Psoas muscle (tissue), 8 donors: ENCODE results near the gene IGFLR1. TPM values are rescaled to one million over a fixed set of nuclear protein-coding genes. Genes with fewer than 3 reads are reported as not detected.

ENCODE experiments used
- ATAC-seq, 4 donors: fragments of 200-7000 bp; cut with Tn5 transposase; one replicate each; pipeline ENCODE4 v1.9.1; 2020; ENCODE audit warnings: moderate library complexity in 3 of 4, mild to moderate bottlenecking in 2 of 4
- DNase-seq, 2 donors: peaks; one replicate each; pipeline ENCODE4 v3.0.0-alpha.2; 2020
- H3K27ac ChIP-seq: fragments of 200-600 bp; one replicate; pipeline ENCODE4 v1.8.0; 2022
- H3K27me3 ChIP-seq, 3 donors: fragments of 200-600 bp in 1 of 3; one replicate each; pipeline versions ENCODE4 v1.6.1 to v1.8.0; 2013 to 2022; ENCODE audit warnings: low read length in 2 of 3, mild to moderate bottlenecking in 2 of 3, moderate library complexity in 1 of 3; ENCODE audit not compliant: insufficient read depth in 3 of 3
- H3K36me3 ChIP-seq, 2 donors: fragments of 200-600 bp in 1 of 2; one replicate each; pipeline versions ENCODE4 v1.6.1 to v1.8.0; 2013 to 2022; ENCODE audit warnings: low read depth in 1 of 2, mild to moderate bottlenecking in 1 of 2, moderate library complexity in 1 of 2; ENCODE audit not compliant: insufficient read depth in 1 of 2
- H3K4me1 ChIP-seq: fragments of 200-600 bp; one replicate; pipeline ENCODE4 v1.8.0; 2022
- H3K4me3 ChIP-seq: fragments of 200-600 bp; one replicate; pipeline ENCODE4 v1.8.0; 2022; ENCODE audit warnings: mild to moderate bottlenecking
- H3K9me3 ChIP-seq: fragments of 200-600 bp; one replicate; pipeline ENCODE4 v1.8.0; 2022
- WGBS, 3 donors: extraction: QIAGEN DNeasy Blood & Tissue Kit; methylation state at CpG; one replicate each; pipeline versions ENCODE4 v1.1.6 to v1.1.7; 2013; 5-methylcytosine and 5-hydroxymethylcytosine counted together
- intact Hi-C, 2 donors: fragments of 100-400 bp; cut with DNase I; formaldehyde crosslinking; loops; one replicate each; pipeline versions ENCODE4 v1.11.0 to v1.14.2; 2022
- polyA plus RNA-seq, 3 donors: library from polyadenylated mRNA; stranded (reverse); fragments of 200-250 nt; gene quantifications; one replicate each; pipeline ENCODE4 v1.2.3, GENCODE V29; 2013
- total RNA-seq, 4 donors: library from RNA; stranded (reverse); fragmentation: NEBNext Ultra II Directional in 2 of 4; extraction: Animal tissue kit (Norgen Biotek cat#: 25700) in 2 of 4; gene quantifications; one replicate each; pipeline versions ENCODE4 v1.2.1 to v1.2.4, GENCODE V29; 2021 to 2023
- TF ChIP-seq, protein P1 (sequence below): fragments of 200-600 bp; IDR thresholded peaks from one replicate; pipeline ENCODE4 v1.8.0; 2022; ENCODE audit warnings: antibody characterized with exemption
- donor health status: healthy with polysubstance abuse.
- donor health status: DM: no; HTN: no; CAD: no; lungs with moderate emphysema.
- donor health status: Bipolar disorder and iron deficiency.
- donor health status: healthy.
- donor health status: DM: yes; HTN: yes; CAD: no.
- donor health status: DM: no; HTN: no; CAD: no.
- donor health status: DM: no; HTN: no; CAD: no.
- donor health status: DM: yes; HTN: yes; CAD: no.

Gene IGFLR1
- total and polyA plus RNA-seq, 7 donors: 2.0 to 12.4 (median 5.8) TPM

DNA sequence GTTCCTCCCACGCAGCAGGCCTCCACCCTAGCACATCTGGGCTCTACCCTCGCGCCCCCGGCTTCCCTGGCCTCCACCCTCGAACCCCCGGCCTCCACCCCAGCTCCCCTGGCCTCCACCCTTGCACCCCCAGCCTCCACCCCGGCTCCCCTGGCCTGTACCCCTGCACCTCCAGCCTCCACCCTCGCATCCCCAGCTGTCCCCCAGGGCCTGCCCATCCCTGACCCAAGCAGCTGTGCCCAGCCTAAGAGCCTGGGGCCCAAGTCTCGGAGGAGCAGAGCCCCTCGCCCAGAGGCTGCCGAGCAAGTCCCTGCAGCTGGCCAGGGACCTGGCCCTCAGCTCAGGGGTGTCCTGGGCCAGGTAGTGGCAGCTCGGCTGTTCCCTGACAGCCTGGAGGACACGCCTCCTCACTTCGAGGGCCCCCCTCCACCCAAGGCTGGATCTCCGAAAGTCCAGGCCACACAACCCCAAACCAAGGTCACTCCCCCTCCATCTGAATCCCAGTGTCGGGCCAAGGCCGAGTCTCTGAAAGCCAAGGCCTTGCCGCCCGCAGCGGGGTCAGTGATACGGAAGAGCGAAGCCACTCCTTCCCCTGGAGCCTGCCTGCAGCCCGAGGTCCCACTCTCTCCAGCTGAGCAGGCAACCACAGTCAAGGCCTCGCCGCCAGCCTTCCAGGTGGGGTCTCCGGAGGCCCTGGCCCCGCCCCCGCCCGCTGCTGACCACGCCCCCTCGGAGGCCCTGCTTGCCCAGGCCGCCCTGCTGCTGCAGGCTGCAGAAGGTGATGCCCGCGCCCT lies 25.2 kb upstream of the IGFLR1 start:
- Histone ChIP-seq H3K27ac (no peak overlapping the region), H3K9me3 (no peaks in the 10 kb centered on the region), H3K27me3 (no peaks in the 10 kb centered on the region), H3K4me1 (no peaks in the 10 kb centered on the region), H3K36me3 (peaks cover 0 to 30% of the 10 kb centered on the region in 2 donors), H3K4me3 (no peak overlapping the region)
- peak in 3 of 4 donors; percentile 13 to 25 (median 22) for ATAC-seq
- intact Hi-C loops: no loop called here
- TF ChIP-seq, protein P1, sequence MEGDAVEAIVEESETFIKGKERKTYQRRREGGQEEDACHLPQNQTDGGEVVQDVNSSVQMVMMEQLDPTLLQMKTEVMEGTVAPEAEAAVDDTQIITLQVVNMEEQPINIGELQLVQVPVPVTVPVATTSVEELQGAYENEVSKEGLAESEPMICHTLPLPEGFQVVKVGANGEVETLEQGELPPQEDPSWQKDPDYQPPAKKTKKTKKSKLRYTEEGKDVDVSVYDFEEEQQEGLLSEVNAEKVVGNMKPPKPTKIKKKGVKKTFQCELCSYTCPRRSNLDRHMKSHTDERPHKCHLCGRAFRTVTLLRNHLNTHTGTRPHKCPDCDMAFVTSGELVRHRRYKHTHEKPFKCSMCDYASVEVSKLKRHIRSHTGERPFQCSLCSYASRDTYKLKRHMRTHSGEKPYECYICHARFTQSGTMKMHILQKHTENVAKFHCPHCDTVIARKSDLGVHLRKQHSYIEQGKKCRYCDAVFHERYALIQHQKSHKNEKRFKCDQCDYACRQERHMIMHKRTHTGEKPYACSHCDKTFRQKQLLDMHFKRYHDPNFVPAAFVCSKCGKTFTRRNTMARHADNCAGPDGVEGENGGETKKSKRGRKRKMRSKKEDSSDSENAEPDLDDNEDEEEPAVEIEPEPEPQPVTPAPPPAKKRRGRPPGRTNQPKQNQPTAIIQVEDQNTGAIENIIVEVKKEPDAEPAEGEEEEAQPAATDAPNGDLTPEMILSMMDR: no peak
- peak in 1 of 2 donors; percentile 14 for DNase-seq
- 69 to 71% (median 70%) methylated on average over 33 to 34 of the region's 34 CpGs for WGBS, 3 donors

DNA sequence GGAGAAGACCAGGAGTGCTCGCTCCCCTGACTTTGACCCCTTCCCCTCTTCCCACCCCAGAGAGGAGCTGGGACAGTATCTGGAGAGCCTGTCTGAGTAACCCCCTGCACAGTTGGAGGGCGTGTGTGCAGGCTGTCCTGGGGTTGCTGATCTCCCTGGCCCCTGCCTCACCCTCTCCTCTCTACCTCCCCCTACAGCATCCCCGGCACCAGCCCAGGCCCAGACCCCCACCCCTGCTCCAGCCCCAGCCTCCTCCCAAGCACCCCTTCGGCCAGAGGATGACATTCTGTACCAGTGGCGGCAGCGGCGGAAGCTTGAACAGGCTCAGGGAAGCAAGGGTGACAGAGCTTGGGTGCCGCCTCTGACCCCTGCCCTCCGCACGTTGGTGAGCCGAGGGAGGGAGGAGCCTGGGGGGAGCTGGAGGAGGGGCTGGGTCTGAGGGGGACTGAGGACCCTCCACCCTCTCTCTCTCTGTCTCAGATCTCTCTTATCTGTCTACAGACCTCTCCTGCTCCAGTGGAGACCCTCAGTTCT lies 24.4 kb upstream of the IGFLR1 start:
- Histone ChIP-seq H3K36me3 (peaks cover 3 to 35% of the 10 kb centered on the region in 2 donors), H3K27me3 (no peaks in the 10 kb centered on the region), H3K9me3 (no peaks in the 10 kb centered on the region), H3K4me1 (no peaks in the 10 kb centered on the region), H3K4me3 (no peak overlapping the region), H3K27ac (no peak overlapping the region)
- ATAC-seq: peak in 1 of 4 donors; percentile 14
- TF ChIP-seq, protein P1: no peak
- 85 to 88% (median 87%) methylated on average over 10 to 11 of the region's 11 CpGs for WGBS, 3 donors
- intact Hi-C loops: no loop called here
- DNase-seq: peak in 1 of 2 donors; percentile 11

DNA sequence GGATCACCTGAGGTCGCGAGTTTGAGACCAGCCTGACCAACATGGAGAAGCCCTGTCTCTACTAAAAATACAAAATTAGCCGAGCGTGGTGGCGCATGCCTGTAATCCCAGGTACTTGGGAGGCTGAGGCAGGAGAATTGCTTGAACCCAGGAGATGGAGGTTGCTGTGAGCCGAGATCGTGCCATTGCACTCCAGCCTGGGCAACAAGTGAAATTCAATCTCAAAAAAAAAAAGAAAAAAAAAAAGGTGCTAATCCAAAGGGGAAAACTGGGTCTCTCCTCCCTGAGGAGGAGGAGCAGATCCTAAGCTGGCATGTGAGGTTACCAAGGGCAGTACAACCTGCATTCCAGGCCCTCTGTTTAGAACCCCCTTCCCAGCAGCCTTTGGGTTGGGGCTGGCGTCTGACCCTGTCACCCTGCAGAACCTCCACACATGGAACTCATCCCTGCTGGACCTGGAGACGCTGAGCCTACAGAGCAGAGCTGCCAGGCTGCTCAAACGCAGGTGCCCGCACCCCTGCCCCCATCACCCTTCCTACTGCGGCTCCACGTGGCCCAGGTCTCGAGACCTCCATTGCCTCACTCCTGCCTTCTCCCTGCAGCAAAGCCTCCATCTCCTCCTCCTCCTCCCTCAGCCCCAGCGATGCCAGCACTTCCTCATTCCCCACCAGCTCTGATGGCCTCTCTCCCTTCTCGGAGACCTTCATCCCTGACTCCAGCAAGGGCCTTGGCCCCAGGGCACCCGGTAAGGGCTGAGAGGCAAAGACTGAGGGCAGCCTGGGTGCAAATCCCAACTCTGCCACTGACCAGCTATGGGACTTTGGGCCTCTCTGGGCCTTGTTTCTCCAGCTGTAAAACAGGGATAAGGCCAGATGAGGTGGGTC lies 22.4 kb upstream of the IGFLR1 start:
- Histone ChIP-seq H3K36me3 (peaks cover 3 to 39% of the 10 kb centered on the region in 2 donors), H3K27ac (no peak overlapping the region), H3K9me3 (no peaks in the 10 kb centered on the region), H3K27me3 (no peaks in the 10 kb centered on the region), H3K4me3 (no peak overlapping the region), H3K4me1 (no peaks in the 10 kb centered on the region)
- WGBS, 3 donors: 92 to 94% (median 94%) methylated on average over 17 of the region's 17 CpGs
- ATAC-seq: no peak
- DNase-seq: no peak
- intact Hi-C loops: no loop called here
- TF ChIP-seq, protein P1: no peak

DNA sequence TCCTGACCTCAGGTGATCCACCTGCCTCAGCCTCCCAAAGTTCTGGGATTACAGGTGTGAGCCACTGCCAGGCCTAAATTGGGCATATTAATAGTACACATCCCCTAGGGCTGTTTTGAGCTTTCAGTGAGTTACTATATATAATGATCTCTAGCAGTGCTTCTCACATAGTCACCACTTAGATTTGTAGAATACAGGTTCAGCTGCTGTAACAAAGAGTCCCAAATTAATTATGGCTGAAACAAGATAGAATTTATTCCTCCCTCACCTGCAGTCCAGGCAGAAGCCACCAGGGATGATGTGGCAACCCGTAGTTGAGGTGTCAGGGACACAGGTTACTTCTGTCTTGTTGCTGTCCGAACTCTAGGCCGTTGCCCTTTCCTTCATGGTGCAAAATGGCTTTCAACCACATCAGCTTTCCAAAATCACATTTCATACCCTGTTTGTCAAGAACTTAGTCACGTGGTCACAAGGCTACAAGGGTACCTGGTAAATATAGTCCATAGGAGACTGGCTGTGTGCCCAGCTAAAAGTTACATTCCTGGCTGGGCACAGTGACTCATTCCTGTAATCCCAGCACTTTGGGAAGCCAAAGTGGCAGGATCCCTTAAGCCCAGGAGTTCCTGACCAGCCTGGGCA lies 18.6 kb upstream of the IGFLR1 start:
- TF ChIP-seq, protein P1: no peak
- H3K27ac ChIP-seq: no peak overlapping the region
- H3K4me1 ChIP-seq: peaks cover 14% of the 10 kb centered on the region
- 94 to 96% (median 94%) methylated on average over 4 of the region's 4 CpGs for WGBS, 3 donors
- intact Hi-C loops: no loop called here
- DNase-seq (no peak), ATAC-seq (no peak)
- peaks cover 3 to 36% of the 10 kb centered on the region in 2 donors for H3K36me3 ChIP-seq
- no peaks in the 10 kb centered on the region for H3K27me3 ChIP-seq
- H3K4me3 ChIP-seq: no peak overlapping the region
- H3K9me3 ChIP-seq: no peaks in the 10 kb centered on the region
